Measurements from ENCODE around the gene INO80.

- TF ChIP-seq CTCF (IDR thresholded peaks at IDR 0.05; ENCODE audit: extremely low read depth in 1 of 2, insufficient read depth in 1 of 2, low read depth in 1 of 2, low read length in 2 of 2) (no peak), POLR2AphosphoS5 (IDR thresholded peaks at IDR 0.05; ENCODE audit: insufficient read depth, low read depth, low read length) (no peak), POLR2A (IDR thresholded peaks at IDR 0.05; ENCODE audit: low read depth, low read length) (no peak), EZH2 (IDR thresholded peaks at IDR 0.05; ENCODE audit: borderline replicate concordance, low read depth, low read length, severe bottlenecking) (no peak), JUN (IDR thresholded peaks at IDR 0.05; ENCODE audit: borderline replicate concordance, insufficient read depth, insufficient read length, low read depth) (no peak)
Observed at GRCh38 chr15:41104234-41104633, 11.8 kb downstream of the INO80 start.

Data from endothelial cell of umbilical vein (primary cell).